IMR-90 (cell line): Measurements from ENCODE around the gene MUSTN1. TPM values are rescaled to one million over a fixed set of nuclear protein-coding genes. Genes with fewer than 3 reads are reported as not detected.

ENCODE experiments used
- ATAC-seq: fragments of 200-7000 bp; cut with Tn5 transposase; 2 replicates; pipeline ENCODE4 v1.9.1; 2020; ENCODE audit warnings: low read depth, mild to moderate bottlenecking, moderate library complexity
- BruUV-seq: library from RNA; stranded (reverse); fragments of 400-500 nt; replicated peaks from 2 replicates; lab custom pipeline; 2021; lab: Mats Ljungman, UMichigan
- CTCF ChIA-PET: fragments of 300-600 bp; formaldehyde crosslinking; extraction: SDS; loops from one replicate; lab custom pipeline; 2021; ENCODE audit warnings: antibody characterized with exemption; lab: Yijun Ruan, JAX
- POLR2A ChIA-PET: fragments of 300-600 bp; sonication (Branson Sonifier 250); formaldehyde crosslinking; loops from one replicate; lab custom pipeline; 2022; ENCODE audit warnings: antibody characterized with exemption; ENCODE audit not compliant: unreplicated experiment; lab: Charles Lee
- DNase-seq: peaks from one replicate; pipeline ENCODE4 v3.0.0; 2013
- H2AFZ ChIP-seq: replicated peaks from 2 replicates; pipeline ENCODE3; 2013; ENCODE audit warnings: low read length, mild to moderate bottlenecking; ENCODE audit not compliant: poor library complexity
- H2AK5ac ChIP-seq: 2 replicates; pipeline ENCODE4 v1.6.1; 2013; ENCODE audit warnings: low read depth, low read length, inconsistent platforms
- H2AK9ac ChIP-seq: replicated peaks from 2 replicates; pipeline ENCODE3; 2013; ENCODE audit warnings: mild to moderate bottlenecking, low read depth, low read length, moderate library complexity; ENCODE audit not compliant: poor library complexity
- H2BK120ac ChIP-seq: 2 replicates; pipeline ENCODE4 v1.6.1; 2013; ENCODE audit warnings: low read depth, low read length, inconsistent platforms
- H2BK15ac ChIP-seq: 3 replicates; pipeline ENCODE4 v1.6.1; 2013; ENCODE audit warnings: low read depth, low read length, inconsistent platforms
- H2BK20ac ChIP-seq: 2 replicates; pipeline ENCODE4 v1.6.1; 2013; ENCODE audit warnings: low read depth, mild to moderate bottlenecking, inconsistent platforms, low read length, moderate library complexity
- H2BK5ac ChIP-seq: 2 replicates; pipeline ENCODE4 v1.6.1; 2013; ENCODE audit warnings: mild to moderate bottlenecking, low read depth, low read length, inconsistent platforms; ENCODE audit not compliant: poor library complexity, severe bottlenecking
- H3K14ac ChIP-seq: replicated peaks from 2 replicates; pipeline ENCODE4 v1.6.1; 2013; ENCODE audit warnings: low read depth, low read length, inconsistent platforms
- H3K18ac ChIP-seq: 2 replicates; pipeline ENCODE4 v1.6.1; 2013; ENCODE audit warnings: low read depth, low read length, control low read depth
- H3K23ac ChIP-seq: 2 replicates; pipeline ENCODE4 v1.6.1; 2013; ENCODE audit warnings: low read depth, low read length, inconsistent platforms
- H3K27ac ChIP-seq: 2 replicates; pipeline ENCODE4 v1.5.1; 2013; ENCODE audit warnings: mild to moderate bottlenecking, control low read depth, low read length; ENCODE audit not compliant: insufficient read depth
- H3K27me3 ChIP-seq: 2 replicates; pipeline ENCODE4 v1.6.1; 2013; ENCODE audit warnings: low read length; ENCODE audit not compliant: control insufficient read depth, insufficient read depth
- H3K36me3 ChIP-seq: 2 replicates; pipeline ENCODE4 v1.6.1; 2013; ENCODE audit warnings: low read length, mixed read lengths; ENCODE audit not compliant: control insufficient read depth, insufficient read depth
- H3K4ac ChIP-seq: 2 replicates; pipeline ENCODE4 v1.6.1; 2013; ENCODE audit warnings: low read depth, low read length, inconsistent platforms
- H3K4me1 ChIP-seq: 2 replicates; pipeline ENCODE4 v1.6.1; 2013; ENCODE audit warnings: low read length, mixed read lengths; ENCODE audit not compliant: control insufficient read depth, insufficient read depth
- H3K4me2 ChIP-seq: 2 replicates; pipeline ENCODE4 v1.6.1; 2013; ENCODE audit warnings: low read depth, mild to moderate bottlenecking, control low read depth, low read length, moderate library complexity
- H3K4me3 ChIP-seq: 2 replicates; pipeline ENCODE4 v1.5.1; 2013; ENCODE audit warnings: low read depth, mild to moderate bottlenecking, control low read depth, low read length, moderate library complexity; ENCODE audit not compliant: insufficient read depth
- H3K56ac ChIP-seq: 2 replicates; pipeline ENCODE4 v1.6.1; 2013; ENCODE audit warnings: low read length, inconsistent platforms; ENCODE audit not compliant: insufficient read depth; ENCODE audit errors: extremely low read depth
- H3K79me1 ChIP-seq, 2 experiments: 2 replicates each; pipeline ENCODE4 v1.6.1; 2013; ENCODE audit warnings: low read length in 2 of 2, inconsistent platforms in 1 of 2, low read depth in 1 of 2
- H3K9ac ChIP-seq: 2 replicates; pipeline ENCODE4 v1.6.1; 2013; ENCODE audit warnings: low read depth, low read length, control low read depth
- H3K9me1 ChIP-seq: 2 replicates; pipeline ENCODE4 v1.6.1; 2013; ENCODE audit warnings: low read length, inconsistent platforms; ENCODE audit not compliant: insufficient read depth
- H3K9me3 ChIP-seq: 2 replicates; pipeline ENCODE4 v1.6.1; 2013; ENCODE audit warnings: low read length; ENCODE audit not compliant: control insufficient read depth, insufficient read depth
- H4K20me1 ChIP-seq: 2 replicates; pipeline ENCODE4 v1.6.1; 2013; ENCODE audit warnings: low read length, inconsistent platforms; ENCODE audit not compliant: insufficient read depth
- H4K5ac ChIP-seq: 2 replicates; pipeline ENCODE4 v1.6.1; 2013; ENCODE audit warnings: mild to moderate bottlenecking, low read depth, low read length, control low read depth
- H4K8ac ChIP-seq, 2 experiments: 2 replicates each; pipeline ENCODE4 v1.6.1; 2013; ENCODE audit warnings: low read depth in 2 of 2, low read length in 2 of 2, control low read depth in 1 of 2, inconsistent platforms in 1 of 2
- H4K91ac ChIP-seq: 2 replicates; pipeline ENCODE4 v1.6.1; 2013; ENCODE audit warnings: low read depth, low read length, inconsistent platforms; ENCODE audit not compliant: insufficient read depth
- FOS ChIP-seq: fragments of 150-350 bp; IDR thresholded peaks from 2 replicates; pipeline ENCODE4 v1.6.1; 2016; ENCODE audit warnings: low read depth, low read length
- MXI1 ChIP-seq: IDR thresholded peaks from 2 replicates; pipeline ENCODE4 v1.6.1; 2012; ENCODE audit warnings: low read depth, mild to moderate bottlenecking, low read length, moderate library complexity, borderline replicate concordance
- WGBS, 2 experiments: methylation state at CpG; one replicate each; pipeline versions ENCODE4 v1.1.5 to v1.1.7; 2013; ENCODE audit warnings: missing lambda C conversion rate in 2 of 2; ENCODE audit not compliant: insufficient read length in 1 of 2; ENCODE audit errors: extremely low coverage in 2 of 2; 5-methylcytosine and 5-hydroxymethylcytosine counted together
- dilution Hi-C: fragments of 300-500 bp; cut with HindIII; formaldehyde crosslinking; loops from one replicate; pipeline ENCODE4 v1.14.3; 2018; ENCODE audit warnings: low sequenced_read_pairs; ENCODE audit not compliant: unreplicated experiment
- in situ Hi-C: fragments of 300-500 bp; cut with MboI; formaldehyde crosslinking; loops from 3 replicates; pipeline ENCODE4 v1.14.3; 2019; ENCODE audit warnings: low sequenced_read_pairs, inconsistent platforms, mixed read lengths
- intact Hi-C: fragments of 100-400 bp; cut with micrococcal nuclease; formaldehyde crosslinking; loops from 2 replicates; pipeline ENCODE4 v1.10.0; 2022
- polyA plus RNA-seq, 3 experiments: library from polyadenylated mRNA; depleted of rRNA; stranded (reverse); fragments of >200 nt; gene quantifications; 2 replicates each; pipeline ENCODE4 v1.2.3, GENCODE V29; 2012; ENCODE audit warnings: low replicate concordance in 1 of 3
- total RNA-seq: library from RNA; depleted of rRNA; stranded (reverse); fragments of >200 nt; gene quantifications from 2 replicates; pipeline ENCODE4 v1.2.3, GENCODE V29; 2012
- TF ChIP-seq, protein P1 (sequence below): fragments of 150-350 bp; IDR thresholded peaks from 2 replicates; pipeline ENCODE4 v1.6.1; 2017; ENCODE audit warnings: mild to moderate bottlenecking, antibody characterized with exemption, low read length, low read depth

Gene MUSTN1
- total and polyA plus RNA-seq, 2 of the 4 experiments (the other 2 are of a cell fraction): not detected

DNA sequence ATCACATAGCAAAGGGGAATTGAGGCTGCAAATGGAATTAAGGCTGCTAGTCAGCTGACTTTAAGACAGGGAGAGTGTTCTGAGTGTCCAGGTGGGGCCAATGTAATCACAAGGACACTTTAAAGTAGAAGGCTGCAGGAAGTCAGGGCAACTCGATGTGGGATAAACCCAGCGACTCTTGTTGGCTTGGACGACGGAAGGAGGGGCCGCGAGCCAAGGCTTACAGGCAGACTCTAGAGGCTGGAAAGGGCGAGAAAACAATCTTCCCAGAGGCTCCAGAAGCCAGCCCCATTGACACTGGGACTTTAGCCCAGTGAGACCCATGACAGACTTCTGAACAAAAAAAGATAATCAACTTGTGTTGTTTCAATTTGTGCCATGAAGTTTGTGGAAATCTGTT lies 12.9 kb upstream of the MUSTN1 start:
- intact Hi-C loops: no loop called here
- Histone ChIP-seq H2BK15ac (no peak overlapping the region), H2BK20ac (no peak overlapping the region), H4K91ac (no peak overlapping the region), H3K18ac (no peak overlapping the region), H3K27ac (no peak overlapping the region), H3K27me3 (no peaks in the 10 kb centered on the region), H2BK5ac (no peak overlapping the region), H2AFZ (no peak overlapping the region), H3K9me1 (no peaks in the 10 kb centered on the region; the same call in 1 of the 2 replicates), H3K23ac (no peak overlapping the region), H3K79me1 (no peaks in the 10 kb centered on the region; a peak in 1 of 4 replicates), H2AK5ac (no peak overlapping the region), H2BK120ac (no peak overlapping the region), H3K9ac (no peak overlapping the region), H4K8ac (no peak overlapping the region), H2AK9ac (no peak overlapping the region), H3K9me3 (no peaks in the 10 kb centered on the region), H4K20me1 (no peaks in the 10 kb centered on the region; the same call in 1 of the 2 replicates), H3K4ac (no peak overlapping the region), H3K56ac (no peak overlapping the region), H4K5ac (no peak overlapping the region), H3K4me1 (peaks cover 9% of the 10 kb centered on the region; the same call in 1 of the 2 replicates), H3K14ac (no peak overlapping the region), H3K36me3 (peaks cover 18% of the 10 kb centered on the region), H3K4me3 (no peak overlapping the region), H3K4me2 (no peak overlapping the region)
- WGBS, 2 experiments: 94% methylated on average over 7 of the region's 7 CpGs; no CpG with 5 or more reads in 1 of the 2 experiments
- no TSS peak for BruUV-seq
- POLR2A ChIA-PET: no interaction called here
- CTCF ChIA-PET: interaction anchor here (0.6 to 1.2 kb wide), 2 partner anchors 13 to 103 kb away, joined by 3 read pairs; partner anchors contain the start of gene MUSTN1
- DNase-seq: no peak
- TF ChIP-seq FOS (no peak), MXI1 (no peak)
- TF ChIP-seq, protein P1, sequence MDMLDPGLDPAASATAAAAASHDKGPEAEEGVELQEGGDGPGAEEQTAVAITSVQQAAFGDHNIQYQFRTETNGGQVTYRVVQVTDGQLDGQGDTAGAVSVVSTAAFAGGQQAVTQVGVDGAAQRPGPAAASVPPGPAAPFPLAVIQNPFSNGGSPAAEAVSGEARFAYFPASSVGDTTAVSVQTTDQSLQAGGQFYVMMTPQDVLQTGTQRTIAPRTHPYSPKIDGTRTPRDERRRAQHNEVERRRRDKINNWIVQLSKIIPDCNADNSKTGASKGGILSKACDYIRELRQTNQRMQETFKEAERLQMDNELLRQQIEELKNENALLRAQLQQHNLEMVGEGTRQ: no peak
- dilution Hi-C loops: no loop called here
- no peak for ATAC-seq
- in situ Hi-C loops: no loop called here
